GM23338 (cell line): ENCODE measurements around the gene NRXN2.

ENCODE experiments used
- CREB1 ChIP-seq: fragments of 250-450 bp; sonication (Bioruptor Pico); IDR thresholded peaks from 2 replicates; pipeline ENCODE4 v1.5.0; 2020; ENCODE audit warnings: low read depth, mild to moderate bottlenecking, moderate library complexity
- EZH2 ChIP-seq: fragments of 200-600 bp; sonication (generic); IDR thresholded peaks from one replicate; pipeline ENCODE4 v1.8.0; 2017; ENCODE audit warnings: antibody characterized with exemption, mild to moderate bottlenecking, low read depth; ENCODE audit not compliant: unreplicated experiment
- EZH2phosphoT487 ChIP-seq: fragments of 200-600 bp; sonication (generic); IDR thresholded peaks from one replicate; pipeline ENCODE4 v1.8.1; 2018; ENCODE audit warnings: antibody characterized with exemption; ENCODE audit not compliant: unreplicated experiment
- JUNB ChIP-seq: IDR thresholded peaks from one replicate; pipeline ENCODE4 v1.6.1; 2016; ENCODE audit warnings: antibody characterized with exemption; ENCODE audit not compliant: unreplicated experiment
- NANOG ChIP-seq: IDR thresholded peaks from 2 replicates; pipeline ENCODE4 v1.6.1; 2016; ENCODE audit warnings: antibody characterized with exemption, borderline replicate concordance
- POLR2AphosphoS5 ChIP-seq: IDR thresholded peaks from 2 replicates; pipeline ENCODE4 v1.6.1; 2016; ENCODE audit warnings: antibody characterized with exemption, low read depth
- REST ChIP-seq: IDR thresholded peaks from one replicate; pipeline ENCODE4 v1.6.1; 2018; ENCODE audit warnings: antibody characterized with exemption; ENCODE audit not compliant: unreplicated experiment
- ZNF331 ChIP-seq: fragments of 250-450 bp; sonication (Bioruptor Pico); IDR thresholded peaks from 2 replicates; pipeline ENCODE4 v1.5.0; 2020; ENCODE audit warnings: low read depth, mild to moderate bottlenecking, moderate library complexity
- TF ChIP-seq, protein P1 (sequence below), 2 experiments: fragments of 200-600 bp in 1 of 2; sonication (generic) in 1 of 2; conservative IDR thresholded peaks; 2 replicates each; pipeline versions ENCODE4 v1.5.1 to v1.6.1; 2016 to 2017; ENCODE audit warnings: antibody characterized with exemption in 2 of 2, low read depth in 2 of 2, mild to moderate bottlenecking in 2 of 2, moderate library complexity in 1 of 2
- TF ChIP-seq, protein P2 (sequence below): IDR thresholded peaks from 2 replicates; pipeline ENCODE4 v1.6.1; 2016; ENCODE audit warnings: antibody characterized with exemption
- TF ChIP-seq, protein P3 (sequence below): fragments of 250-450 bp; sonication (Bioruptor Pico); IDR thresholded peaks from 2 replicates; pipeline ENCODE4 v1.5.0; 2020; ENCODE audit warnings: mild to moderate bottlenecking, moderate library complexity

- no peak for TF ChIP-seq EZH2phosphoT487
- TF ChIP-seq, protein P1, sequence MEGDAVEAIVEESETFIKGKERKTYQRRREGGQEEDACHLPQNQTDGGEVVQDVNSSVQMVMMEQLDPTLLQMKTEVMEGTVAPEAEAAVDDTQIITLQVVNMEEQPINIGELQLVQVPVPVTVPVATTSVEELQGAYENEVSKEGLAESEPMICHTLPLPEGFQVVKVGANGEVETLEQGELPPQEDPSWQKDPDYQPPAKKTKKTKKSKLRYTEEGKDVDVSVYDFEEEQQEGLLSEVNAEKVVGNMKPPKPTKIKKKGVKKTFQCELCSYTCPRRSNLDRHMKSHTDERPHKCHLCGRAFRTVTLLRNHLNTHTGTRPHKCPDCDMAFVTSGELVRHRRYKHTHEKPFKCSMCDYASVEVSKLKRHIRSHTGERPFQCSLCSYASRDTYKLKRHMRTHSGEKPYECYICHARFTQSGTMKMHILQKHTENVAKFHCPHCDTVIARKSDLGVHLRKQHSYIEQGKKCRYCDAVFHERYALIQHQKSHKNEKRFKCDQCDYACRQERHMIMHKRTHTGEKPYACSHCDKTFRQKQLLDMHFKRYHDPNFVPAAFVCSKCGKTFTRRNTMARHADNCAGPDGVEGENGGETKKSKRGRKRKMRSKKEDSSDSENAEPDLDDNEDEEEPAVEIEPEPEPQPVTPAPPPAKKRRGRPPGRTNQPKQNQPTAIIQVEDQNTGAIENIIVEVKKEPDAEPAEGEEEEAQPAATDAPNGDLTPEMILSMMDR (conservative IDR thresholded peaks at IDR 0.05; ENCODE audit: low read depth in 2 of 2), result no peak
- TF ChIP-seq EZH2, result no peak
- no peak for TF ChIP-seq POLR2AphosphoS5
- no peak for TF ChIP-seq CREB1 (CRISPR knock-in tag)
- no peak for TF ChIP-seq REST
- no peak for TF ChIP-seq JUNB
- no peak for TF ChIP-seq NANOG
- TF ChIP-seq ZNF331, result no peak
- TF ChIP-seq, protein P2, sequence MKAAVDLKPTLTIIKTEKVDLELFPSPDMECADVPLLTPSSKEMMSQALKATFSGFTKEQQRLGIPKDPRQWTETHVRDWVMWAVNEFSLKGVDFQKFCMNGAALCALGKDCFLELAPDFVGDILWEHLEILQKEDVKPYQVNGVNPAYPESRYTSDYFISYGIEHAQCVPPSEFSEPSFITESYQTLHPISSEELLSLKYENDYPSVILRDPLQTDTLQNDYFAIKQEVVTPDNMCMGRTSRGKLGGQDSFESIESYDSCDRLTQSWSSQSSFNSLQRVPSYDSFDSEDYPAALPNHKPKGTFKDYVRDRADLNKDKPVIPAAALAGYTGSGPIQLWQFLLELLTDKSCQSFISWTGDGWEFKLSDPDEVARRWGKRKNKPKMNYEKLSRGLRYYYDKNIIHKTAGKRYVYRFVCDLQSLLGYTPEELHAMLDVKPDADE, result no peak
- TF ChIP-seq, protein P3, sequence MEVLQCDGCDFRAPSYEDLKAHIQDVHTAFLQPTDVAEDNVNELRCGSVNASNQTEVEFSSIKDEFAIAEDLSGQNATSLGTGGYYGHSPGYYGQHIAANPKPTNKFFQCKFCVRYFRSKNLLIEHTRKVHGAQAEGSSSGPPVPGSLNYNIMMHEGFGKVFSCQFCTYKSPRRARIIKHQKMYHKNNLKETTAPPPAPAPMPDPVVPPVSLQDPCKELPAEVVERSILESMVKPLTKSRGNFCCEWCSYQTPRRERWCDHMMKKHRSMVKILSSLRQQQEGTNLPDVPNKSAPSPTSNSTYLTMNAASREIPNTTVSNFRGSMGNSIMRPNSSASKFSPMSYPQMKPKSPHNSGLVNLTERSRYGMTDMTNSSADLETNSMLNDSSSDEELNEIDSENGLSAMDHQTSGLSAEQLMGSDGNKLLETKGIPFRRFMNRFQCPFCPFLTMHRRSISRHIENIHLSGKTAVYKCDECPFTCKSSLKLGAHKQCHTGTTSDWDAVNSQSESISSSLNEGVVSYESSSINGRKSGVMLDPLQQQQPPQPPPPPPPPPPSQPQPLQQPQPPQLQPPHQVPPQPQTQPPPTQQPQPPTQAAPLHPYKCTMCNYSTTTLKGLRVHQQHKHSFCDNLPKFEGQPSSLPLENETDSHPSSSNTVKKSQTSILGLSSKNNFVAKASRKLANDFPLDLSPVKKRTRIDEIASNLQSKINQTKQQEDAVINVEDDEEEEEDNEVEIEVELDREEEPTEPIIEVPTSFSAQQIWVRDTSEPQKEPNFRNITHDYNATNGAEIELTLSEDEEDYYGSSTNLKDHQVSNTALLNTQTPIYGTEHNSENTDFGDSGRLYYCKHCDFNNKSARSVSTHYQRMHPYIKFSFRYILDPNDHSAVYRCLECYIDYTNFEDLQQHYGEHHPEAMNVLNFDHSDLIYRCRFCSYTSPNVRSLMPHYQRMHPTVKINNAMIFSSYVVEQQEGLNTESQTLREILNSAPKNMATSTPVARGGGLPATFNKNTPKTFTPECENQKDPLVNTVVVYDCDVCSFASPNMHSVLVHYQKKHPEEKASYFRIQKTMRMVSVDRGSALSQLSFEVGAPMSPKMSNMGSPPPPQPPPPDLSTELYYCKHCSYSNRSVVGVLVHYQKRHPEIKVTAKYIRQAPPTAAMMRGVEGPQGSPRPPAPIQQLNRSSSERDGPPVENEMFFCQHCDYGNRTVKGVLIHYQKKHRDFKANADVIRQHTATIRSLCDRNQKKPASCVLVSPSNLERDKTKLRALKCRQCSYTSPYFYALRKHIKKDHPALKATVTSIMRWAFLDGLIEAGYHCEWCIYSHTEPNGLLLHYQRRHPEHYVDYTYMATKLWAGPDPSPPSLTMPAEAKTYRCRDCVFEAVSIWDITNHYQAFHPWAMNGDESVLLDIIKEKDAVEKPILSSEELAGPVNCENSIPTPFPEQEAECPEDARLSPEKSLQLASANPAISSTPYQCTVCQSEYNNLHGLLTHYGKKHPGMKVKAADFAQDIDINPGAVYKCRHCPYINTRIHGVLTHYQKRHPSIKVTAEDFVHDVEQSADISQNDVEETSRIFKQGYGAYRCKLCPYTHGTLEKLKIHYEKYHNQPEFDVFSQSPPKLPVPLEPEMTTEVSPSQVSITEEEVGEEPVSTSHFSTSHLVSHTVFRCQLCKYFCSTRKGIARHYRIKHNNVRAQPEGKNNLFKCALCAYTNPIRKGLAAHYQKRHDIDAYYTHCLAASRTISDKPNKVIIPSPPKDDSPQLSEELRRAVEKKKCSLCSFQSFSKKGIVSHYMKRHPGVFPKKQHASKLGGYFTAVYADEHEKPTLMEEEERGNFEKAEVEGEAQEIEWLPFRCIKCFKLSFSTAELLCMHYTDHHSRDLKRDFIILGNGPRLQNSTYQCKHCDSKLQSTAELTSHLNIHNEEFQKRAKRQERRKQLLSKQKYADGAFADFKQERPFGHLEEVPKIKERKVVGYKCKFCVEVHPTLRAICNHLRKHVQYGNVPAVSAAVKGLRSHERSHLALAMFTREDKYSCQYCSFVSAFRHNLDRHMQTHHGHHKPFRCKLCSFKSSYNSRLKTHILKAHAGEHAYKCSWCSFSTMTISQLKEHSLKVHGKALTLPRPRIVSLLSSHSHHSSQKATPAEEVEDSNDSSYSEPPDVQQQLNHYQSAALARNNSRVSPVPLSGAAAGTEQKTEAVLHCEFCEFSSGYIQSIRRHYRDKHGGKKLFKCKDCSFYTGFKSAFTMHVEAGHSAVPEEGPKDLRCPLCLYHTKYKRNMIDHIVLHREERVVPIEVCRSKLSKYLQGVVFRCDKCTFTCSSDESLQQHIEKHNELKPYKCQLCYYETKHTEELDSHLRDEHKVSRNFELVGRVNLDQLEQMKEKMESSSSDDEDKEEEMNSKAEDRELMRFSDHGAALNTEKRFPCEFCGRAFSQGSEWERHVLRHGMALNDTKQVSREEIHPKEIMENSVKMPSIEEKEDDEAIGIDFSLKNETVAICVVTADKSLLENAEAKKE (CRISPR knock-in tag), result no peak
Observed at GRCh38 chr11:64563966-64564365, 159.0 kb downstream of the NRXN2 start.
